ENCODE data around the gene RASGRF1.

DNA sequence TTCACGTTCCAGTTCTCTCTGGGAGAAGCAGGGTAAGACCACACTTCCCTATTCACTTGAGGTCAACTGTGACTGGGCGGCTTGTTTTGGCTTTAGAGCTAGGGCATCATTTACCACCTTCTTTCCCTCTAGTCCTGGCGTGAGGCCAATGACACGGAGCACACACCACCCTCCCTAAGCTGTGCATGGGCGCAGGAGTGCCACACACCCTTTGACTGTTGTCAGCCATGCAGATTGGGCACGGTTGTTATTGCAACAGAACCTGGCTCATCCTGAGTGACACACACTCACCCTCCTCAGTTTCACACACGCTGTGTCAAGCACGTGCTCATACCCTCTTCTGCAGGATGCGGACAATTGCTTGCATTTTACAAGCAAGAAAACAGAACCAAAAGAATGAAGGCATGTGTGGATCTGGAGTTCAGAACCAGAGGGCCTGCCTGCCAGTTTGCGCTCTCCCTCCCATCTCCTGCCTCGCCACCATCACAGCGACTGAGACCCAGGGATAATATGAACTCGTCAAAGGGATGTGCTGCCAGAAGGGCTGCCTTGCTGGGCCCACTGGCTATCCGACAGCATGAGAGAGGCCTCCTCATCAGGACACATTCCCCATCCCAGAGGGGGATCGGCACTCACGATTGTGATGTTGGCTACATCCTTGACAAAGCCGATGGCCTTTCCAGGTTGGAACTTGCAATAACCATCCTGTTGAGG, 163.3 kb downstream of the RASGRF1 start:
- TF ChIP-seq, protein P1, sequence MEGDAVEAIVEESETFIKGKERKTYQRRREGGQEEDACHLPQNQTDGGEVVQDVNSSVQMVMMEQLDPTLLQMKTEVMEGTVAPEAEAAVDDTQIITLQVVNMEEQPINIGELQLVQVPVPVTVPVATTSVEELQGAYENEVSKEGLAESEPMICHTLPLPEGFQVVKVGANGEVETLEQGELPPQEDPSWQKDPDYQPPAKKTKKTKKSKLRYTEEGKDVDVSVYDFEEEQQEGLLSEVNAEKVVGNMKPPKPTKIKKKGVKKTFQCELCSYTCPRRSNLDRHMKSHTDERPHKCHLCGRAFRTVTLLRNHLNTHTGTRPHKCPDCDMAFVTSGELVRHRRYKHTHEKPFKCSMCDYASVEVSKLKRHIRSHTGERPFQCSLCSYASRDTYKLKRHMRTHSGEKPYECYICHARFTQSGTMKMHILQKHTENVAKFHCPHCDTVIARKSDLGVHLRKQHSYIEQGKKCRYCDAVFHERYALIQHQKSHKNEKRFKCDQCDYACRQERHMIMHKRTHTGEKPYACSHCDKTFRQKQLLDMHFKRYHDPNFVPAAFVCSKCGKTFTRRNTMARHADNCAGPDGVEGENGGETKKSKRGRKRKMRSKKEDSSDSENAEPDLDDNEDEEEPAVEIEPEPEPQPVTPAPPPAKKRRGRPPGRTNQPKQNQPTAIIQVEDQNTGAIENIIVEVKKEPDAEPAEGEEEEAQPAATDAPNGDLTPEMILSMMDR (IDR thresholded peaks at IDR 0.05), result no peak
- TF ChIP-seq EP300 (IDR thresholded peaks at IDR 0.05), result no peak
- TF ChIP-seq POLR2A (IDR thresholded peaks at IDR 0.05), result no peak
- TF ChIP-seq POLR2AphosphoS5 (IDR thresholded peaks at IDR 0.05), result no peak
